ENCODE data around the gene XDH. TPM values are rescaled to one million over a fixed set of nuclear protein-coding genes. Genes with fewer than 3 reads are reported as not detected.

Gene XDH
- total and polyA plus RNA-seq, 8 donors, result 0.14 to 1.3 (median 0.51) TPM

- ATAC-seq (peak in 1 of 4 donors; percentile 49), DNase-seq (peak in 1 of 6 donors; percentile 16), FAIRE-seq (no peak)
- H3K4me3 ChIP-seq, result no peak overlapping the region
- 81 to 87% methylated on average over 4 of the region's 4 CpGs for WGBS, 2 donors
- TF ChIP-seq, protein P1, sequence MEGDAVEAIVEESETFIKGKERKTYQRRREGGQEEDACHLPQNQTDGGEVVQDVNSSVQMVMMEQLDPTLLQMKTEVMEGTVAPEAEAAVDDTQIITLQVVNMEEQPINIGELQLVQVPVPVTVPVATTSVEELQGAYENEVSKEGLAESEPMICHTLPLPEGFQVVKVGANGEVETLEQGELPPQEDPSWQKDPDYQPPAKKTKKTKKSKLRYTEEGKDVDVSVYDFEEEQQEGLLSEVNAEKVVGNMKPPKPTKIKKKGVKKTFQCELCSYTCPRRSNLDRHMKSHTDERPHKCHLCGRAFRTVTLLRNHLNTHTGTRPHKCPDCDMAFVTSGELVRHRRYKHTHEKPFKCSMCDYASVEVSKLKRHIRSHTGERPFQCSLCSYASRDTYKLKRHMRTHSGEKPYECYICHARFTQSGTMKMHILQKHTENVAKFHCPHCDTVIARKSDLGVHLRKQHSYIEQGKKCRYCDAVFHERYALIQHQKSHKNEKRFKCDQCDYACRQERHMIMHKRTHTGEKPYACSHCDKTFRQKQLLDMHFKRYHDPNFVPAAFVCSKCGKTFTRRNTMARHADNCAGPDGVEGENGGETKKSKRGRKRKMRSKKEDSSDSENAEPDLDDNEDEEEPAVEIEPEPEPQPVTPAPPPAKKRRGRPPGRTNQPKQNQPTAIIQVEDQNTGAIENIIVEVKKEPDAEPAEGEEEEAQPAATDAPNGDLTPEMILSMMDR (IDR thresholded peaks at IDR 0.05), result no peak
- H3K9me3 ChIP-seq, result no peaks in the 10 kb centered on the region
- H3K36me3 ChIP-seq, result no peaks in the 10 kb centered on the region
- no peaks in the 10 kb centered on the region for H3K27me3 ChIP-seq
- no peak overlapping the region for H3K27ac ChIP-seq
- intact Hi-C loops (cut with DNase I), result no loop called here
- H3K4me1 ChIP-seq, result no peaks in the 10 kb centered on the region
Measured at GRCh38 chr2:31428001-31428418, 13.5 kb upstream of the XDH start.

DNA sequence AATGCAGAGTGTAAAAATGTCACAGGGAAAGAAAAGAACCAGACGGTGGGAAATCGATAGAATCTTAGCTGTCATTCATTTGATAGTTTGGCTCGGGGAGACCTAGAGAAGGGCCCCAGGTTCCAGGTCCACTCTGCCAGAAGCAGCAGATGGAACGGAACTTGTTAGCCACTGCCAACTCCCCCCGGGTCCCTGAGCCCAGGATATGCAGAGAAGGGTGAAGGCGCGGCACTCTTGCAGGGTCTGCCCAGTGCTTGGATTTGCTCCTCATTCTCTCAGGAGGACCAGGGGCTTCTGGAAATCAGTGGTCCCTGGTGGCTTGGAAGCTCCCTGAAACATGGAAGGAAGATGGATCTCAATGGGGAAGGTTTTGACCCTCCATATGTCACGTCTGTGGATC lies 11.6 kb upstream of the XDH start:
- H3K36me3 ChIP-seq, result no peaks in the 10 kb centered on the region
- ATAC-seq, result no peak
- WGBS, 2 donors, result 90 to 94% methylated on average over 8 of the region's 8 CpGs
- FAIRE-seq, result no peak
- H3K9me3 ChIP-seq, result no peaks in the 10 kb centered on the region
- H3K27ac ChIP-seq, result no peak overlapping the region
- H3K27me3 ChIP-seq, result no peaks in the 10 kb centered on the region
- H3K4me3 ChIP-seq, result no peak overlapping the region
- intact Hi-C loops (cut with DNase I), result no loop called here
- DNase-seq, result peak in 1 of 6 donors; percentile 18
- no peaks in the 10 kb centered on the region for H3K4me1 ChIP-seq
- TF ChIP-seq, protein P1 (IDR thresholded peaks at IDR 0.05), result no peak

- Histone ChIP-seq H3K4me3 (no peak overlapping the region), H3K36me3 (no peaks in the 10 kb centered on the region), H3K4me1 (no peaks in the 10 kb centered on the region), H3K9me3 (no peaks in the 10 kb centered on the region), H3K27ac (no peak overlapping the region), H3K27me3 (peaks cover 0 to 3% (median 0%) of the 10 kb centered on the region in 4 donors)
- TF ChIP-seq, protein P1 (IDR thresholded peaks at IDR 0.05), result no peak
- no peak for ATAC-seq
- no peak for FAIRE-seq
- intact Hi-C loops (cut with DNase I), result no loop called here
- WGBS, 2 donors, result 96 to 97% methylated on average over 3 of the region's 3 CpGs
- no peak for DNase-seq
Measured at GRCh38 chr2:31421634-31422033, 7.1 kb upstream of the XDH start.

GRCh38 chr2:31420936-31421335 lies 6.4 kb upstream of the XDH start:
- 75 to 76% methylated on average over 1 of the region's 1 CpG for WGBS, 2 donors
- no peak for DNase-seq
- ATAC-seq, result no peak
- H3K27me3 ChIP-seq, result peaks cover 0 to 3% (median 0%) of the 10 kb centered on the region in 4 donors
- TF ChIP-seq, protein P1 (IDR thresholded peaks at IDR 0.05), result no peak
- no peak overlapping the region for H3K4me3 ChIP-seq
- FAIRE-seq, result no peak
- no peaks in the 10 kb centered on the region for H3K4me1 ChIP-seq
- no peaks in the 10 kb centered on the region for H3K9me3 ChIP-seq
- H3K36me3 ChIP-seq, result no peaks in the 10 kb centered on the region
- intact Hi-C loops (cut with DNase I), result no loop called here
- no peak overlapping the region for H3K27ac ChIP-seq

- Histone ChIP-seq H3K27ac (no peak overlapping the region), H3K27me3 (peaks cover 0 to 3% (median 0%) of the 10 kb centered on the region in 4 donors), H3K4me1 (peaks cover 0 to 5% (median 0%) of the 10 kb centered on the region in 3 donors), H3K4me3 (no peak overlapping the region), H3K36me3 (no peaks in the 10 kb centered on the region), H3K9me3 (no peaks in the 10 kb centered on the region)
- TF ChIP-seq, protein P1 (IDR thresholded peaks at IDR 0.05), result no peak
- intact Hi-C loops (cut with DNase I), result no loop called here
- DNase-seq (no peak), FAIRE-seq (no peak), ATAC-seq (no peak)
Measured at GRCh38 chr2:31419386-31419785, 4.8 kb upstream of the XDH start.

Data from pancreas (tissue), 10 donors.